Measurements from ENCODE around the gene SEMA6A. TPM values are rescaled to one million over a fixed set of nuclear protein-coding genes. Genes with fewer than 3 reads are reported as not detected.

SEMA6A gene
- total and polyA plus RNA-seq, 9 of the 15 experiments (the other 6 are each of a cell fraction or from before 2014, with no cell fraction given) = 0.04 to 0.42 (median 0.18) TPM; not detected in 5

DNA sequence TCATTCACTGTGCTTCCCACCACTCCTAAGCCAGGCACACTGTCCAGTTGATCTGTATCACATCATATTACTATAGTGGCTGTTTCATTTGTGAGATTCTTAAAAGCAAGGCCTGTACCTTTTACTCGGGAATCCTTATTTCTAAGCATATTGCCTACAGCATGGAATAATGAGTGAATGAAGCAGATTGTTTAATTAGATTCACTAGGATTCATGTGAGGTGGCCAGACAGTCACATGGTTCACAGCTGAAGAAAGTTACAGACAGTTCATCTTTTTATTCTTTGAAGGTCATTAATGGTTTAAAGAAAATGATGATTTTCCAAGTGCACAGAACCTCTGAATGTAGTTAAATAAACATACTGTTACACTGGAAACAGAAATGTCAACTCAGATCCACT, 24.3 kb upstream of the SEMA6A start:
- WGBS (ENCODE audit: insufficient coverage, low coverage, missing lambda C conversion rate) = 0% methylated on average over 1 of the region's 1 CpG

More for the DNA sequence above, 24.3 kb upstream of the SEMA6A start:
- intact Hi-C loops (cut with micrococcal nuclease) (no loop called here), in situ Hi-C loops (cut with MboI) (no loop called here)
- ChIA-PET CTCF (ENCODE audit: low intra/inter-chr PET ratio) (no interaction called here), POLR2A (no interaction called here)
- no peaks in the 10 kb centered on the region for H3K27me3 ChIP-seq (ENCODE audit: control insufficient read depth in 2 of 2, insufficient read depth in 2 of 2, low read length in 2 of 2)
- DNase-seq (ENCODE audit: extremely low read depth in 1 of 4, low spot score in 3 of 4) (no peak), ATAC-seq (no peak), FAIRE-seq (no peak)
- H3K79me2 ChIP-seq (ENCODE audit: control insufficient read depth, insufficient read depth, low read length) = no peaks in the 10 kb centered on the region
- no peak overlapping the region for H3K4me3 ChIP-seq
- H2AFZ ChIP-seq (ENCODE audit: low read depth, low read length) = no peak overlapping the region
- no peaks in the 10 kb centered on the region for H3K4me1 ChIP-seq (replicated peaks in 1 of 2; ENCODE audit: control insufficient read depth in 2 of 2, insufficient read depth in 2 of 2, low read length in 2 of 2)
- no peaks in the 10 kb centered on the region for H4K20me1 ChIP-seq (replicated peaks; ENCODE audit: control insufficient read depth, insufficient read depth, low read length)
- H3K36me3 ChIP-seq (ENCODE audit: control insufficient read depth, insufficient read depth, low read length) = no peaks in the 10 kb centered on the region
- H3K9me3 ChIP-seq (replicated peaks; ENCODE audit: control insufficient read depth, insufficient read depth, low read depth, low read length) = no peaks in the 10 kb centered on the region
- BruUV-seq (replicated peaks) = no TSS peak
- H3K9me1 ChIP-seq (ENCODE audit: control insufficient read depth, insufficient read depth, low read length) = no peaks in the 10 kb centered on the region
- TF ChIP-seq, protein P1, sequence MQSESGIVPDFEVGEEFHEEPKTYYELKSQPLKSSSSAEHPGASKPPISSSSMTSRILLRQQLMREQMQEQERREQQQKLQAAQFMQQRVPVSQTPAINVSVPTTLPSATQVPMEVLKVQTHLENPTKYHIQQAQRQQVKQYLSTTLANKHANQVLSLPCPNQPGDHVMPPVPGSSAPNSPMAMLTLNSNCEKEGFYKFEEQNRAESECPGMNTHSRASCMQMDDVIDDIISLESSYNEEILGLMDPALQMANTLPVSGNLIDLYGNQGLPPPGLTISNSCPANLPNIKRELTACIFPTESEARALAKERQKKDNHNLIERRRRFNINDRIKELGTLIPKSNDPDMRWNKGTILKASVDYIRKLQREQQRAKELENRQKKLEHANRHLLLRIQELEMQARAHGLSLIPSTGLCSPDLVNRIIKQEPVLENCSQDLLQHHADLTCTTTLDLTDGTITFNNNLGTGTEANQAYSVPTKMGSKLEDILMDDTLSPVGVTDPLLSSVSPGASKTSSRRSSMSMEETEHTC (IDR thresholded peaks at IDR 0.05) = no peak
- no peak for TF ChIP-seq MCM7 (IDR thresholded peaks at IDR 0.05)
- TF ChIP-seq, protein P2, sequence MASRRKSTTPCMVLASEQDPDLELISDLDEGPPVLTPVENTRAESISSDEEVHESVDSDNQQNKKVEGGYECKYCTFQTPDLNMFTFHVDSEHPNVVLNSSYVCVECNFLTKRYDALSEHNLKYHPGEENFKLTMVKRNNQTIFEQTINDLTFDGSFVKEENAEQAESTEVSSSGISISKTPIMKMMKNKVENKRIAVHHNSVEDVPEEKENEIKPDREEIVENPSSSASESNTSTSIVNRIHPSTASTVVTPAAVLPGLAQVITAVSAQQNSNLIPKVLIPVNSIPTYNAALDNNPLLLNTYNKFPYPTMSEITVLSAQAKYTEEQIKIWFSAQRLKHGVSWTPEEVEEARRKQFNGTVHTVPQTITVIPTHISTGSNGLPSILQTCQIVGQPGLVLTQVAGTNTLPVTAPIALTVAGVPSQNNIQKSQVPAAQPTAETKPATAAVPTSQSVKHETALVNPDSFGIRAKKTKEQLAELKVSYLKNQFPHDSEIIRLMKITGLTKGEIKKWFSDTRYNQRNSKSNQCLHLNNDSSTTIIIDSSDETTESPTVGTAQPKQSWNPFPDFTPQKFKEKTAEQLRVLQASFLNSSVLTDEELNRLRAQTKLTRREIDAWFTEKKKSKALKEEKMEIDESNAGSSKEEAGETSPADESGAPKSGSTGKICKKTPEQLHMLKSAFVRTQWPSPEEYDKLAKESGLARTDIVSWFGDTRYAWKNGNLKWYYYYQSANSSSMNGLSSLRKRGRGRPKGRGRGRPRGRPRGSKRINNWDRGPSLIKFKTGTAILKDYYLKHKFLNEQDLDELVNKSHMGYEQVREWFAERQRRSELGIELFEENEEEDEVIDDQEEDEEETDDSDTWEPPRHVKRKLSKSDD (conservative IDR thresholded peaks at IDR 0.05; ENCODE audit: low read length) = no peak
- TF ChIP-seq, protein P3, sequence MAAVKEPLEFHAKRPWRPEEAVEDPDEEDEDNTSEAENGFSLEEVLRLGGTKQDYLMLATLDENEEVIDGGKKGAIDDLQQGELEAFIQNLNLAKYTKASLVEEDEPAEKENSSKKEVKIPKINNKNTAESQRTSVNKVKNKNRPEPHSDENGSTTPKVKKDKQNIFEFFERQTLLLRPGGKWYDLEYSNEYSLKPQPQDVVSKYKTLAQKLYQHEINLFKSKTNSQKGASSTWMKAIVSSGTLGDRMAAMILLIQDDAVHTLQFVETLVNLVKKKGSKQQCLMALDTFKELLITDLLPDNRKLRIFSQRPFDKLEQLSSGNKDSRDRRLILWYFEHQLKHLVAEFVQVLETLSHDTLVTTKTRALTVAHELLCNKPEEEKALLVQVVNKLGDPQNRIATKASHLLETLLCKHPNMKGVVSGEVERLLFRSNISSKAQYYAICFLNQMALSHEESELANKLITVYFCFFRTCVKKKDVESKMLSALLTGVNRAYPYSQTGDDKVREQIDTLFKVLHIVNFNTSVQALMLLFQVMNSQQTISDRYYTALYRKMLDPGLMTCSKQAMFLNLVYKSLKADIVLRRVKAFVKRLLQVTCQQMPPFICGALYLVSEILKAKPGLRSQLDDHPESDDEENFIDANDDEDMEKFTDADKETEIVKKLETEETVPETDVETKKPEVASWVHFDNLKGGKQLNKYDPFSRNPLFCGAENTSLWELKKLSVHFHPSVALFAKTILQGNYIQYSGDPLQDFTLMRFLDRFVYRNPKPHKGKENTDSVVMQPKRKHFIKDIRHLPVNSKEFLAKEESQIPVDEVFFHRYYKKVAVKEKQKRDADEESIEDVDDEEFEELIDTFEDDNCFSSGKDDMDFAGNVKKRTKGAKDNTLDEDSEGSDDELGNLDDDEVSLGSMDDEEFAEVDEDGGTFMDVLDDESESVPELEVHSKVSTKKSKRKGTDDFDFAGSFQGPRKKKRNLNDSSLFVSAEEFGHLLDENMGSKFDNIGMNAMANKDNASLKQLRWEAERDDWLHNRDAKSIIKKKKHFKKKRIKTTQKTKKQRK (IDR thresholded peaks at IDR 0.05; ENCODE audit: borderline replicate concordance, low read depth, low read length) = no peak
- no peak for TF ChIP-seq MIER1 (IDR thresholded peaks at IDR 0.05; ENCODE audit: low read depth)
- no peak for TF ChIP-seq TAL1 (IDR thresholded peaks at IDR 0.05)
- TF ChIP-seq ZNF57 (CRISPR knock-in tag; IDR thresholded peaks at IDR 0.05) = no peak
- TF ChIP-seq SRF (CRISPR knock-in tag; IDR thresholded peaks at IDR 0.05) = no peak
- no peak for TF ChIP-seq RFX5 (IDR thresholded peaks at IDR 0.05; ENCODE audit: low read depth, low read length)
- H3K9ac ChIP-seq (ENCODE audit: insufficient read depth in 1 of 2, low read depth in 2 of 2, low read length in 2 of 2) = no peak overlapping the region
- no peak overlapping the region for H3K4me2 ChIP-seq (ENCODE audit: insufficient read depth, low read length)
- no peak overlapping the region for H3K27ac ChIP-seq (ENCODE audit: extremely low read depth, low read depth, low read length)

Data from K562 (cell line).